GM19397 (cell line): ENCODE measurements around the gene SLC5A9.

Source experiments
- ATAC-seq: cut with Tn5 transposase; IDR thresholded peaks from one replicate; pipeline ENCODE4 v1.9.1; 2021; ENCODE audit warnings: mild to moderate bottlenecking, moderate library complexity; ENCODE audit not compliant: unreplicated experiment

The SLC5A9 gene

GRCh38 chr1:48222501-48223242 lies at the start of gene SLC5A9:
TSS of gene SLC5A9 (plus strand) at chr1:48222716. CDS start at chr1:48222737, 21 bp downstream.
- no peak for ATAC-seq

- ATAC-seq: no peak
Observed at GRCh38 chr1:48175116-48175515, 47.4 kb upstream of the SLC5A9 start.

GRCh38 chr1:48177257-48177656 lies 45.3 kb upstream of the SLC5A9 start:
- no peak for ATAC-seq

GRCh38 chr1:48181669-48182367 lies 40.7 kb upstream of the SLC5A9 start:
- ATAC-seq: peak; percentile 26

GRCh38 chr1:48182439-48182838 lies 40.1 kb upstream of the SLC5A9 start:
- ATAC-seq: peak; percentile 48

- no peak for ATAC-seq
Observed at GRCh38 chr1:48186306-48186839, 36.1 kb upstream of the SLC5A9 start.

GRCh38 chr1:48187969-48188563 lies 34.5 kb upstream of the SLC5A9 start:
- ATAC-seq: no peak

GRCh38 chr1:48190881-48191280 lies 31.6 kb upstream of the SLC5A9 start:
- ATAC-seq: no peak

- ATAC-seq: no peak
Observed at GRCh38 chr1:48194801-48195200, 27.7 kb upstream of the SLC5A9 start.

GRCh38 chr1:48196237-48196636 lies 26.3 kb upstream of the SLC5A9 start:
- no peak for ATAC-seq

- no peak for ATAC-seq
Observed at GRCh38 chr1:48198970-48199369, 23.5 kb upstream of the SLC5A9 start.

- no peak for ATAC-seq
Observed at GRCh38 chr1:48200166-48200900, 22.2 kb upstream of the SLC5A9 start.

GRCh38 chr1:48202030-48202752 lies 20.3 kb upstream of the SLC5A9 start:
- no peak for ATAC-seq

- no peak for ATAC-seq
Observed at GRCh38 chr1:48203287-48203900, 19.1 kb upstream of the SLC5A9 start.

- no peak for ATAC-seq
Observed at GRCh38 chr1:48205522-48205921, 17.0 kb upstream of the SLC5A9 start.

GRCh38 chr1:48206371-48206770 lies 16.1 kb upstream of the SLC5A9 start:
- no peak for ATAC-seq

- no peak for ATAC-seq
Observed at GRCh38 chr1:48207131-48207530, 15.4 kb upstream of the SLC5A9 start.

- no peak for ATAC-seq
Observed at GRCh38 chr1:48207536-48208075, 14.9 kb upstream of the SLC5A9 start.

GRCh38 chr1:48208251-48208650 lies 14.3 kb upstream of the SLC5A9 start:
- no peak for ATAC-seq

- ATAC-seq: no peak
Observed at GRCh38 chr1:48208652-48209051, 13.9 kb upstream of the SLC5A9 start.
